Endodermal cell (in vitro differentiated cells): ENCODE measurements around the gene SIPA1L2. TPM values are rescaled to one million over a fixed set of nuclear protein-coding genes. Genes with fewer than 3 reads are reported as not detected.

Experiments
- DNase-seq: peaks from one replicate; pipeline ENCODE4 v3.0.0-alpha.2; 2017
- H3K27ac ChIP-seq: 2 replicates; pipeline ENCODE4 v1.5.1; 2013; ENCODE audit warnings: mild to moderate bottlenecking, low read depth, low read length, moderate library complexity
- H3K27me3 ChIP-seq: 2 replicates; pipeline ENCODE4 v1.6.1; 2013; ENCODE audit warnings: mild to moderate bottlenecking, low read length, moderate library complexity; ENCODE audit not compliant: insufficient read depth, control insufficient read depth, poor library complexity, severe bottlenecking
- H3K36me3 ChIP-seq: 2 replicates; pipeline ENCODE4 v1.7.0; 2013; ENCODE audit warnings: mild to moderate bottlenecking, low read length, moderate library complexity; ENCODE audit not compliant: control insufficient read depth, insufficient read depth
- H3K4me1 ChIP-seq: one replicate; pipeline ENCODE4 v1.7.0; 2013; ENCODE audit warnings: low read length; ENCODE audit not compliant: control insufficient read depth, insufficient read depth
- H3K4me3 ChIP-seq: 2 replicates; pipeline ENCODE4 v1.5.1; 2013; ENCODE audit warnings: mild to moderate bottlenecking, low read length, moderate library complexity
- H3K9ac ChIP-seq: 2 replicates; pipeline ENCODE4 v1.6.1; 2013; ENCODE audit warnings: mild to moderate bottlenecking, low read length, moderate library complexity; ENCODE audit not compliant: poor library complexity, severe bottlenecking; ENCODE audit errors: extremely low read depth
- H3K9me3 ChIP-seq: 2 replicates; pipeline ENCODE4 v1.6.1; 2013; ENCODE audit warnings: mild to moderate bottlenecking, low read length, moderate library complexity; ENCODE audit not compliant: control insufficient read depth
- H3K27ac Mint-ChIP-seq: 2 replicates; pipeline ENCODE4 v1.8.0; 2020; ENCODE audit warnings: mixed read lengths
- H3K27me3 Mint-ChIP-seq: 2 replicates; pipeline ENCODE4 v1.8.0; 2021; ENCODE audit warnings: mild to moderate bottlenecking, mixed read lengths; ENCODE audit not compliant: insufficient read depth
- H3K36me3 Mint-ChIP-seq: 2 replicates; pipeline ENCODE4 v1.8.0; 2020; ENCODE audit warnings: low read depth, mixed read lengths
- H3K4me1 Mint-ChIP-seq: 2 replicates; pipeline ENCODE4 v1.8.0; 2020; ENCODE audit warnings: mixed read lengths
- H3K4me3 Mint-ChIP-seq: 2 replicates; pipeline ENCODE4 v1.8.0; 2020; ENCODE audit warnings: mild to moderate bottlenecking, moderate library complexity, mixed read lengths
- H3K9me3 Mint-ChIP-seq: 2 replicates; pipeline ENCODE4 v1.8.0; 2020; ENCODE audit warnings: mild to moderate bottlenecking, mixed read lengths
- CTCF ChIP-seq: fragments of 200-600 bp; sonication (generic); conservative IDR thresholded peaks from 2 replicates; pipeline ENCODE4 v1.5.0; 2021; ENCODE audit warnings: antibody characterized with exemption, mild to moderate bottlenecking
- WGBS, 2 experiments: methylation state at CpG; one replicate each; pipeline versions ENCODE4 v1.1.5 to v1.1.7; 2013; ENCODE audit warnings: missing lambda C conversion rate in 2 of 2, mixed read lengths in 1 of 2; ENCODE audit not compliant: insufficient coverage in 1 of 2, insufficient read length in 1 of 2; 5-methylcytosine and 5-hydroxymethylcytosine counted together
- total RNA-seq, 2 donors: library from RNA; stranded (reverse); fragmentation: NEBNext Ultra II Directional in 1 of 2; extraction: Animal tissue kit (Norgen Biotek cat#: 25700) in 1 of 2; gene quantifications; 2 replicates in 1 of 2; 3 replicates in 1 of 2; pipeline ENCODE4 v1.2.1, GENCODE V29; 2021

SIPA1L2 gene
- total RNA-seq, 2 donors from 2014 or later = 34.7 to 41.5 TPM

DNA sequence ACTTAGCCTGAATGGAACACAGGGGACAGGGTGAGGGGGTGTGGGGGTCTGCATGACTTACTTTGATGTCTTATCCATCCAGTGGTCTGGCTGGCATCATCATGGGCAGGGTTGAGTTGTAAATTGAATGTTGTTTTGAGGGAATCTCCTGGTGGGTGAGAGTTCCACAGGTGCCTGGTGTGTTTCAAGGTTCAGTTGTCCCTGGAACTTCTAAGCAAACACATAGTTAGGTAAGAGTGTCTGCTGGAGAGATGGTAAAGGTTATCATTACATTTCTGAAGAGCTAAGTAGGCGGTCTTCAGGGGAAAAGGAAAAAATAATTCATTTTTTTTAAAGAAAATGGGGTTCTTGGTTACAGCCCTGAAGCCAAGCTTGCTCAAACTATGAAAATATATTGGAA lies 46.0 kb upstream of the SIPA1L2 start:
- H3K27ac ChIP-seq = no peak overlapping the region
- no peak overlapping the region for H3K4me3 ChIP-seq
- no peak for TF ChIP-seq CTCF
- H3K9me3 ChIP-seq = no peaks in the 10 kb centered on the region
- H3K9me3 Mint-ChIP-seq = no peaks in the 10 kb centered on the region
- no peak for DNase-seq
- no peak overlapping the region for H3K9ac ChIP-seq
- no peaks in the 10 kb centered on the region for H3K36me3 ChIP-seq
- H3K27me3 Mint-ChIP-seq = peaks cover 5% of the 10 kb centered on the region
- H3K36me3 Mint-ChIP-seq = no peaks in the 10 kb centered on the region
- 96 to 100% methylated on average over 1 of the region's 1 CpG for WGBS, 2 experiments
- H3K4me3 Mint-ChIP-seq = no peak overlapping the region
- H3K4me1 ChIP-seq = no peaks in the 10 kb centered on the region
- no peak overlapping the region for H3K27ac Mint-ChIP-seq
- peaks cover 28% of the 10 kb centered on the region for H3K4me1 Mint-ChIP-seq
- H3K27me3 ChIP-seq = no peaks in the 10 kb centered on the region

DNA sequence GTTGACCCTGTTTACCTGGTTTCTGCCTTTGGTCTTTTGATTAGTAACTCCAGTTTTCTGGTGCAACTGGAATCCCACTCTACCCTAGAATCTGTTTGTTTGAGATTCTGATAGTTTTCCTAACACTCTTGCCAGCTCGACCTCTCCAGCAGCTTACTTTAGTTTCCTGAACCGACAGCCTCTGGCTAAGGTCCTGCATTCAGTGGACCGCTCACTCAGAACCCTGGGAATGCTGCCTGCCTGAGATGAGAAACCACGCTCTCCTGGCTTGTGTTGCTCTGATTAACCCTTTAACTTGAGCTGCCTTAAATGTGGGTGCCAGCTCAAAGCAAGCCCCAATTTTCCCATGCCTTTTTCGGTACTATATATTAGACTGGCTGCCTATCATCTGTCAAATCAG lies 45.3 kb upstream of the SIPA1L2 start:
- peaks cover 28% of the 10 kb centered on the region for H3K4me1 Mint-ChIP-seq
- H3K4me3 Mint-ChIP-seq = no peak overlapping the region
- no peaks in the 10 kb centered on the region for H3K9me3 Mint-ChIP-seq
- Histone ChIP-seq H3K27ac (no peak overlapping the region), H3K4me1 (no peaks in the 10 kb centered on the region), H3K9ac (no peak overlapping the region), H3K4me3 (no peak overlapping the region), H3K9me3 (no peaks in the 10 kb centered on the region), H3K36me3 (no peaks in the 10 kb centered on the region), H3K27me3 (no peaks in the 10 kb centered on the region)
- TF ChIP-seq CTCF = no peak
- H3K36me3 Mint-ChIP-seq = no peaks in the 10 kb centered on the region
- no peak overlapping the region for H3K27ac Mint-ChIP-seq
- peaks cover 5% of the 10 kb centered on the region for H3K27me3 Mint-ChIP-seq
- 87 to 89% methylated on average over 5 of the region's 5 CpGs for WGBS, 2 experiments
- DNase-seq = peak; percentile 66

DNA sequence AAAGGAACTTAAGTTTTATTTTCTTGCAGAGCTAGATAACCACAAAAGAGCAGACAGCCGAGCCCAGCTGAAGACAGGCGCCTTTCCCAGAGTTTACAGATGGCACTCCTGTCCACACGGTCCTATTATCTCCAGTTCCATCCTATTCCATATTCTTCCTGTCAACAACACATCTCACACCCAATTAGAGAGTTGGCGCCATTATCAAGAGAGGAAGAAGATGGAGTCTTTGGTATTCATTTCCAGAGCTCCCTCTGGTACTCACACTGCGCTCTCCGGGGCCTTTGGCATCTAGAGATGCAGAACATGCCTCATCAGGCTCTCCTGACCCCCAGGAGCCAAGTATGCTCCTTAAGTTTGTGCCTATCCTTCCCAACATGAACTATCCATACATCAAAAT lies 43.3 kb upstream of the SIPA1L2 start:
- H3K9me3 Mint-ChIP-seq = no peaks in the 10 kb centered on the region
- Histone ChIP-seq H3K36me3 (no peaks in the 10 kb centered on the region), H3K9ac (no peak overlapping the region), H3K9me3 (no peaks in the 10 kb centered on the region), H3K27me3 (no peaks in the 10 kb centered on the region), H3K27ac (no peak overlapping the region), H3K4me1 (no peaks in the 10 kb centered on the region), H3K4me3 (no peak overlapping the region)
- H3K4me1 Mint-ChIP-seq = peaks cover 26% of the 10 kb centered on the region
- no peaks in the 10 kb centered on the region for H3K36me3 Mint-ChIP-seq
- H3K27me3 Mint-ChIP-seq = peaks cover 3% of the 10 kb centered on the region
- no peak overlapping the region for H3K4me3 Mint-ChIP-seq
- no peak for DNase-seq
- no peak for TF ChIP-seq CTCF
- 93 to 95% methylated on average over 4 to 6 of the region's 6 CpGs for WGBS, 2 experiments
- no peak overlapping the region for H3K27ac Mint-ChIP-seq
